ENCODE measurements around the gene DNAAF6.
"Not testable (repeated sequence)": the region's sequence is repeated elsewhere in the genome, so short reads cannot be mapped to it uniquely, and the experiment has no call there.

The DNAAF6 gene

GRCh38 chrX:107205770-107206696, at the start of gene DNAAF6, which contains the start of gene NUP62CL (continued):
- TF ChIP-seq ZNF311 (tag by site-specific recombination; IDR thresholded peaks at IDR 0.05; ENCODE audit: borderline replicate concordance) (no peak), ZNF24 (tag by site-specific recombination; IDR thresholded peaks at IDR 0.05) (no peak), ZFP41 (tag by site-specific recombination; IDR thresholded peaks at IDR 0.05; ENCODE audit: borderline replicate concordance) (no peak), ZNF629 (tag by site-specific recombination; IDR thresholded peaks at IDR 0.05) (no peak), ZNF138 (tag by site-specific recombination; IDR thresholded peaks at IDR 0.05; ENCODE audit: borderline replicate concordance) (no peak), ZNF791 (tag by site-specific recombination; IDR thresholded peaks at IDR 0.05) (no peak)
- TF ChIP-seq, protein P1, sequence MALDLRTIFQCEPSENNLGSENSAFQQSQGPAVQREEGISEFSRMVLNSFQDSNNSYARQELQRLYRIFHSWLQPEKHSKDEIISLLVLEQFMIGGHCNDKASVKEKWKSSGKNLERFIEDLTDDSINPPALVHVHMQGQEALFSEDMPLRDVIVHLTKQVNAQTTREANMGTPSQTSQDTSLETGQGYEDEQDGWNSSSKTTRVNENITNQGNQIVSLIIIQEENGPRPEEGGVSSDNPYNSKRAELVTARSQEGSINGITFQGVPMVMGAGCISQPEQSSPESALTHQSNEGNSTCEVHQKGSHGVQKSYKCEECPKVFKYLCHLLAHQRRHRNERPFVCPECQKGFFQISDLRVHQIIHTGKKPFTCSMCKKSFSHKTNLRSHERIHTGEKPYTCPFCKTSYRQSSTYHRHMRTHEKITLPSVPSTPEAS (tag by site-specific recombination; IDR thresholded peaks at IDR 0.05) = no peak

GRCh38 chrX:107157618-107158017, 48.8 kb upstream of the DNAAF6 start:
- H3K4me3 ChIP-seq (ENCODE audit: low read depth, low read length); H3K27ac ChIP-seq (ENCODE audit: extremely low read depth, low read depth, low read length); POLR2A ChIA-PET; H3K36me3 ChIP-seq (ENCODE audit: control insufficient read depth in 2 of 2, insufficient read depth in 1 of 2, low read length in 2 of 2); H3K4me1 ChIP-seq (ENCODE audit: control insufficient read depth, insufficient read depth, low read length); CTCF ChIA-PET; H3K9me3 ChIP-seq (ENCODE audit: control insufficient read depth, insufficient read depth, low read depth, low read length): not testable (repeated sequence)
- peak; percentile 88 for TF ChIP-seq ZNF529 (tag by site-specific recombination; IDR thresholded peaks at IDR 0.05; ENCODE audit: insufficient replicate concordance)

- no peaks in the 10 kb centered on the region for H3K9me3 ChIP-seq (ENCODE audit: control insufficient read depth, insufficient read depth, low read depth, low read length)
- no peak overlapping the region for H3K4me3 ChIP-seq (ENCODE audit: low read depth, low read length)
- peaks cover 0 to 8% of the 10 kb centered on the region in 2 experiments; a peak in 1 of 3 replicates for H3K36me3 ChIP-seq (ENCODE audit: control insufficient read depth in 2 of 2, insufficient read depth in 1 of 2, low read length in 2 of 2)
- H3K4me1 ChIP-seq (ENCODE audit: control insufficient read depth, insufficient read depth, low read length) = no peaks in the 10 kb centered on the region
- TF ChIP-seq ZNF488 (tag by site-specific recombination; IDR thresholded peaks at IDR 0.05) = no peak
- TF ChIP-seq ZNF660 (tag by site-specific recombination; IDR thresholded peaks at IDR 0.05) = no peak
- TF ChIP-seq, protein P2, sequence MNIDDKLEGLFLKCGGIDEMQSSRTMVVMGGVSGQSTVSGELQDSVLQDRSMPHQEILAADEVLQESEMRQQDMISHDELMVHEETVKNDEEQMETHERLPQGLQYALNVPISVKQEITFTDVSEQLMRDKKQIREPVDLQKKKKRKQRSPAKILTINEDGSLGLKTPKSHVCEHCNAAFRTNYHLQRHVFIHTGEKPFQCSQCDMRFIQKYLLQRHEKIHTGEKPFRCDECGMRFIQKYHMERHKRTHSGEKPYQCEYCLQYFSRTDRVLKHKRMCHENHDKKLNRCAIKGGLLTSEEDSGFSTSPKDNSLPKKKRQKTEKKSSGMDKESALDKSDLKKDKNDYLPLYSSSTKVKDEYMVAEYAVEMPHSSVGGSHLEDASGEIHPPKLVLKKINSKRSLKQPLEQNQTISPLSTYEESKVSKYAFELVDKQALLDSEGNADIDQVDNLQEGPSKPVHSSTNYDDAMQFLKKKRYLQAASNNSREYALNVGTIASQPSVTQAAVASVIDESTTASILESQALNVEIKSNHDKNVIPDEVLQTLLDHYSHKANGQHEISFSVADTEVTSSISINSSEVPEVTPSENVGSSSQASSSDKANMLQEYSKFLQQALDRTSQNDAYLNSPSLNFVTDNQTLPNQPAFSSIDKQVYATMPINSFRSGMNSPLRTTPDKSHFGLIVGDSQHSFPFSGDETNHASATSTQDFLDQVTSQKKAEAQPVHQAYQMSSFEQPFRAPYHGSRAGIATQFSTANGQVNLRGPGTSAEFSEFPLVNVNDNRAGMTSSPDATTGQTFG (tag by site-specific recombination; IDR thresholded peaks at IDR 0.05; ENCODE audit: borderline replicate concordance) = no peak
- TF ChIP-seq ZSCAN30 (tag by site-specific recombination; IDR thresholded peaks at IDR 0.05) = no peak
- no peak for TF ChIP-seq ZNF280C (tag by site-specific recombination; IDR thresholded peaks at IDR 0.05)
- no peak for TF ChIP-seq IKZF3 (tag by site-specific recombination; IDR thresholded peaks at IDR 0.05)
- no peak for TF ChIP-seq ZNF350 (tag by site-specific recombination; IDR thresholded peaks at IDR 0.05)
- TF ChIP-seq ZNF558 (tag by site-specific recombination; IDR thresholded peaks at IDR 0.05) = no peak
- no peak for TF ChIP-seq ZNF140 (tag by site-specific recombination; IDR thresholded peaks at IDR 0.05)
- no peak for TF ChIP-seq ZNF610 (tag by site-specific recombination; IDR thresholded peaks at IDR 0.05; ENCODE audit: borderline replicate concordance)
- TF ChIP-seq ZNF16 (tag by site-specific recombination; IDR thresholded peaks at IDR 0.05; ENCODE audit: low read depth) = no peak
- TF ChIP-seq YY2 (tag by site-specific recombination; IDR thresholded peaks at IDR 0.05) = no peak
- TF ChIP-seq ZFHX2 (tag by site-specific recombination; conservative IDR thresholded peaks at IDR 0.05) = no peak
- no peak for TF ChIP-seq KLF10 (tag by site-specific recombination; IDR thresholded peaks at IDR 0.05)
- no peak for TF ChIP-seq ZBTB44 (tag by site-specific recombination; IDR thresholded peaks at IDR 0.05)
- CTCF ChIA-PET = no interaction called here
- H3K27ac ChIP-seq (ENCODE audit: extremely low read depth, low read depth, low read length) = no peak overlapping the region
- POLR2A ChIA-PET = no interaction called here
These were observed 39.1 kb upstream of the DNAAF6 start for GRCh38 chrX:107167163-107167921.
